ENCODE measurements around the gene PTPN2. TPM values are rescaled to one million over a fixed set of nuclear protein-coding genes. Genes with fewer than 3 reads are reported as not detected.

The PTPN2 gene
- 29.4 and 41.5 TPM in 2 replicates for total RNA-seq (ENCODE audit: low replicate concordance)

DNA sequence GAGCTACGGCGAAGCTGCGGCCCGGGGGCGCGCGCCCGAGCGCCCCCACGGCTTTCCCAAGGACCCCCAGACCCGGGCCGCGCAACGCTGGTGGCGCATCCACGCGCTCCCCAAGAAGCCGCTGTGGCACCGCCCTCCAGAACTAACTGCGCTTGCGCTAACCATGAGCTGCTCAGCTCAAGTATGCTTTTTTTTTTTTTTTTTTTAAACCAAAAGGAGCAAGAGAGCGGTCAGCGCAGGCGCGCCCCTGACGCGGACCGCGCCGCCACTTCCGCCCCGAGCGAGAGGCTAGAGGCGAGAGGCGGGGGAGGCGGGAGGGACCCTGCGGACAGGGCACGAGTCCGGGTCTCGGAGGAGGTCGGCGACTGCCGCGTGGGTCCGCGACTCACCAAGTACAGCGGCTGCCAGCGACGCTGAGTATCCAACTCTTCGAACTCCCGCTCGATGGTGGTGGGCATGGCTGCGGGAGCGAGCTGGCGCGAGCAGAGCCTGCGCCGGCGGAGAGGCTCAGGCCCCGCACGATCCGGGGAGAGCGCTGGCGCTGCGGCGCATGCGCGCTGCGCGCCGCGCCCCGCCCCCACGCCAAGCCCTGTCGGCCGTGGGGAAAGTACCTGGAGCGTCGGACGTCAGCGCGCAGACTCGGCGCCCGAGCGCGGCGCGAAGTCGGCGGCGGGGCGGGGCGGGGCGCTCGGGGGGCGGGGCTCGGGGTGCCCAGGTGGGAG lies at the start of gene PTPN2:
Gene PTPN2, minus strand, starts transcription at position 554 of the 722 bp plus-strand sequence. Its CDS starts 96 bp downstream, at position 458.
- peak; percentile 97 for DNase-seq (ENCODE audit: low read depth)
- peak within 1 kb of the TSS; percentile 86 for H3K4me3 ChIP-seq (ENCODE audit: low read depth, low read length)
- TF ChIP-seq, protein P1, sequence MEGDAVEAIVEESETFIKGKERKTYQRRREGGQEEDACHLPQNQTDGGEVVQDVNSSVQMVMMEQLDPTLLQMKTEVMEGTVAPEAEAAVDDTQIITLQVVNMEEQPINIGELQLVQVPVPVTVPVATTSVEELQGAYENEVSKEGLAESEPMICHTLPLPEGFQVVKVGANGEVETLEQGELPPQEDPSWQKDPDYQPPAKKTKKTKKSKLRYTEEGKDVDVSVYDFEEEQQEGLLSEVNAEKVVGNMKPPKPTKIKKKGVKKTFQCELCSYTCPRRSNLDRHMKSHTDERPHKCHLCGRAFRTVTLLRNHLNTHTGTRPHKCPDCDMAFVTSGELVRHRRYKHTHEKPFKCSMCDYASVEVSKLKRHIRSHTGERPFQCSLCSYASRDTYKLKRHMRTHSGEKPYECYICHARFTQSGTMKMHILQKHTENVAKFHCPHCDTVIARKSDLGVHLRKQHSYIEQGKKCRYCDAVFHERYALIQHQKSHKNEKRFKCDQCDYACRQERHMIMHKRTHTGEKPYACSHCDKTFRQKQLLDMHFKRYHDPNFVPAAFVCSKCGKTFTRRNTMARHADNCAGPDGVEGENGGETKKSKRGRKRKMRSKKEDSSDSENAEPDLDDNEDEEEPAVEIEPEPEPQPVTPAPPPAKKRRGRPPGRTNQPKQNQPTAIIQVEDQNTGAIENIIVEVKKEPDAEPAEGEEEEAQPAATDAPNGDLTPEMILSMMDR (IDR thresholded peaks at IDR 0.05; ENCODE audit: insufficient read depth, low read length) = no peak

DNA sequence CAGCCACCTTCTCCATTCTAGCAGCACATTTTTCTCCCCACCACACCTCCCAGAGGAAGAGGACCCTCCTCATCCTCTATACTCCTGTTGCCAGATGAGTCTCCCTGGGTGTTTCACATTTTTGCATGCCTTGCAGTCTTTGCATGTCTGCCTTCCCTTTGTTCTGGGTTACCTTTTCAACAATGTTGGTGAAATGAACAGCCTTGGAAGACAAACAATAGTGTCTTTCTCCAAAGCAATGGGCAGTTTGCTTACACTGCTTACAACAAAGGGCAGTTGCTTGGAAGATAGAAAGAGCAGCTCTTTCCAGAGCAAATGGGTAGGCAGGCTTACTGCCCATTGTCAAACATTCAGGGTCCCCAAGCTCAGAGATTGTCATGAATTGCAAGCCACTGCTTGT lies 49.3 kb upstream of the PTPN2 start:
- DNase-seq (ENCODE audit: low read depth) = no peak
- TF ChIP-seq, protein P1 (IDR thresholded peaks at IDR 0.05; ENCODE audit: insufficient read depth, low read length) = no peak
- no peak overlapping the region for H3K4me3 ChIP-seq (ENCODE audit: low read depth, low read length)

DNA sequence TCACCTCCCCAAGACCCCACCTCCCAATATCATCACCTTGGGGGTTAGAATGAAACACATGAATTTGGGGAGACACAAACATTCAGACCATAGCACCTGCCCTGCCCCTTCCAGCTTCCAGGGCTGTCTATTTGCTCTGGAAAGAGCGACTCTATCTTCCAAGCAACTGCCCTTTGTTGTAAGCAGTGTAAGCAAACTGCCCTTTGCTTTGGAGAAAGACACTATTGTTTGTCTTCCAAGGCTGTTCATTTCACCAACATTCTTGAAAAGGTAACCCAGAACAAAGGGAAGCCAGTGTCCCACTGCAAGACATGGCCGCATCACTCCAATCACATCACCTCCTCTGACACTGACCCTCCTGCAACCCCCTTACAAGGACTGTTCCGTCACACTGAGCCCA lies 46.9 kb upstream of the PTPN2 start:
- H3K4me3 ChIP-seq (ENCODE audit: low read depth, low read length) = no peak overlapping the region
- DNase-seq (ENCODE audit: low read depth) = no peak
- TF ChIP-seq, protein P1 (IDR thresholded peaks at IDR 0.05; ENCODE audit: insufficient read depth, low read length) = no peak

DNA sequence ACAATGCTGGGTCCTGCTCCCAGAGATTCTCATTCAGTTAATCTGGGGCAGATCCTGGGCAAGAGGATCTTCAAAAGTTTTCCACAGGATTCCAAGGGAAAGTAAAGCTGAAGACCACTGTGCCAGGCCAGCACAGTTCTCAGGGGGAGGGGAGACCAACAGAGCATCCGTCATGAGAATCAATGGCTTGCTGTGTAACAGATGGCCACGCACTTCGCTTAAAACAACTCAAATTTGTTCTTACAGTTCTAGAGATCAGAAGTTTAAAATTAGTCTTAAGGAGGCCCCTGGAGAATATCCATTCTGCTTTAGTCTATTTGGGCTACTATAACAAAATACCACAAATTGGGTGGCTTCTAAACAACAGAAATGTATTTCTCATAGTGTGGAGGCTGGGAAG lies 46.3 kb upstream of the PTPN2 start:
- TF ChIP-seq, protein P1 (IDR thresholded peaks at IDR 0.05; ENCODE audit: insufficient read depth, low read length) = no peak
- DNase-seq (ENCODE audit: low read depth) = no peak
- no peak overlapping the region for H3K4me3 ChIP-seq (ENCODE audit: low read depth, low read length)

DNA sequence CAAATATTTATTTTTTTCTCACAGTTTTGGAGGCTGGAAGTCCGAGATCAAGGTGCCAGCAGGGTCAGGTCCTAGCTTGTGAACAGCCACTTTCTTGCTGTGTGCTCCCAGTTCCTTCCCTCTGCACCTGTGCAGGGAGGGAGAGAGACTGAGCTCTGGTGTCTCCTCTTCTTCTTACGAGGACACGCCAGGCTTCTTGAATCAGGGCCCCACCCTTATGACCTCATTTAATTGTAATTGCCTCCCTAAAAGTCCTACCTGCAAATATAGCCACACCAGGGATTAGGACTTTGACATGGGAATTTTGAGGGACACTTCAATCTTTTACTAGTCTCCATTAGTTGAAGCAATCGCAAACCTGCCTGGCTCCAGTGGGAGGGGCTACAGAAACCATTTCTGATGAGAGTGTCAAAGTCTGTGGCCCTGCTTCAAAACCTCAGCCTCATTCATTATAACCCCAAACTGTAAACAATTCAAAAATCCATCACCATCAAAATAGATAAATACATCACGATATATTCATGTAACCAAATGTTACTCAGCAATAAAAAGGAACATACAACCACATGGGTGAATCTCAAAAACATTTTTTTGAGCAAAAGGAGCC lies 45.5 kb upstream of the PTPN2 start:
- no peak for DNase-seq (ENCODE audit: low read depth)
- TF ChIP-seq, protein P1 (IDR thresholded peaks at IDR 0.05; ENCODE audit: insufficient read depth, low read length) = no peak
- no peak overlapping the region for H3K4me3 ChIP-seq (ENCODE audit: low read depth, low read length)

DNA sequence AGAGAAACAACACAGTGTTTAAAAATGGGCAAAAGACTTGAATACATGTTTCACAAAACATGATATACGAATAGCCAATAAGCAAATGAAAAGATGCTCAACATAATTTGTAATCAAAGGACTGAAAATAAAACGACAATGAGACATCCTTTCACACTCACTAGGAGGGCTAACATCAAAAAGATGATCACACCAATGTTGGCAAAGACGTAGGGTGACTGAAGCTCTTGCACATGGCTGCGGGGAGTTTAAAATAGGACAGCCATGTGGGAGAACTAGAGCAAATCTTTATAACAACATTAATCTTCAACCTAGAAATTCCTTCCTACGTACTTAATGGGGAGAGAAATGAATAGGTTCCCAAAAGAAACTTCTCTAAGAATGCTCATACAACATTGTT lies 44.6 kb upstream of the PTPN2 start:
- TF ChIP-seq, protein P1 (IDR thresholded peaks at IDR 0.05; ENCODE audit: insufficient read depth, low read length) = no peak
- no peak overlapping the region for H3K4me3 ChIP-seq (ENCODE audit: low read depth, low read length)
- DNase-seq (ENCODE audit: low read depth) = no peak
